ENCODE results near the gene FAM135A. TPM values are rescaled to one million over a fixed set of nuclear protein-coding genes. Genes with fewer than 3 reads are reported as not detected.
"Not testable (repeated sequence)": the region's sequence is repeated elsewhere in the genome, so short reads cannot be mapped to it uniquely, and the experiment has no call there.

FAM135A gene
- total RNA-seq, 1 donor, result 29.4 TPM

GRCh38 chr6:70557998-70558397 lies 144.7 kb downstream of the FAM135A start:
- no peak for DNase-seq (ENCODE audit: low read depth)
- no peak overlapping the region for H3K4me3 ChIP-seq (ENCODE audit: low read depth, low read length)
- TF ChIP-seq, protein P1, sequence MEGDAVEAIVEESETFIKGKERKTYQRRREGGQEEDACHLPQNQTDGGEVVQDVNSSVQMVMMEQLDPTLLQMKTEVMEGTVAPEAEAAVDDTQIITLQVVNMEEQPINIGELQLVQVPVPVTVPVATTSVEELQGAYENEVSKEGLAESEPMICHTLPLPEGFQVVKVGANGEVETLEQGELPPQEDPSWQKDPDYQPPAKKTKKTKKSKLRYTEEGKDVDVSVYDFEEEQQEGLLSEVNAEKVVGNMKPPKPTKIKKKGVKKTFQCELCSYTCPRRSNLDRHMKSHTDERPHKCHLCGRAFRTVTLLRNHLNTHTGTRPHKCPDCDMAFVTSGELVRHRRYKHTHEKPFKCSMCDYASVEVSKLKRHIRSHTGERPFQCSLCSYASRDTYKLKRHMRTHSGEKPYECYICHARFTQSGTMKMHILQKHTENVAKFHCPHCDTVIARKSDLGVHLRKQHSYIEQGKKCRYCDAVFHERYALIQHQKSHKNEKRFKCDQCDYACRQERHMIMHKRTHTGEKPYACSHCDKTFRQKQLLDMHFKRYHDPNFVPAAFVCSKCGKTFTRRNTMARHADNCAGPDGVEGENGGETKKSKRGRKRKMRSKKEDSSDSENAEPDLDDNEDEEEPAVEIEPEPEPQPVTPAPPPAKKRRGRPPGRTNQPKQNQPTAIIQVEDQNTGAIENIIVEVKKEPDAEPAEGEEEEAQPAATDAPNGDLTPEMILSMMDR (IDR thresholded peaks at IDR 0.05; ENCODE audit: insufficient read depth, low read depth, low read length), result no peak

- not testable (repeated sequence) for H3K4me3 ChIP-seq (ENCODE audit: low read depth, low read length); DNase-seq (ENCODE audit: low read depth)
Observed at GRCh38 chr6:70562401-70562800, 149.1 kb downstream of the FAM135A start.

DNA sequence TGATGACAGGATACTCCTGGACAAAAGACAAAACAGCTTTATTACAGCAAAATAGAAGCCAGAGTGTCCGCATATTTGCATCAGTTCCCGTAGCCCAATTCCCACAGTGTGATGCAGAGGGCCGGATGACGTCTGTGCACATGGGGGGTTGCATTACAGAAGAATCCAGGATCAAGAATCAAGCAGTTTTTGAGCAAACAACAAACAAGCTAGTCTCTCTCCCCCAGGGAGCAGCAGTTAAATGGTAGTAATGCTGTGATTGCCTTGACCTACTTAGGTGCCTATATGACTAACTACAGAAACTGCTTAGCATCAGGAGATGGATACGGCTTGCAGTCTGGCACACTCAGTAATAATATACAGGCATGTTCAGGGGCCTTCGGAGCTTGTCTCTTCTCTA lies 150.2 kb downstream of the FAM135A start:
- H3K4me3 ChIP-seq (ENCODE audit: low read depth, low read length), result no peak overlapping the region
- DNase-seq (ENCODE audit: low read depth), result peak; percentile 88
- TF ChIP-seq, protein P1 (IDR thresholded peaks at IDR 0.05; ENCODE audit: insufficient read depth, low read depth, low read length), result no peak

GRCh38 chr6:70566751-70567382 lies 153.6 kb downstream of the FAM135A start, which contains the start of gene SDHAF4:
Gene SDHAF4, plus strand, starts transcription at chr6:70566930. Its CDS starts 11 bp downstream, at chr6:70566941.
- peak within 1 kb of the TSS; percentile 78 for H3K4me3 ChIP-seq (ENCODE audit: low read depth, low read length)
- DNase-seq (ENCODE audit: low read depth), result peak; percentile 84
- TF ChIP-seq, protein P1 (IDR thresholded peaks at IDR 0.05; ENCODE audit: insufficient read depth, low read depth, low read length), result peak; percentile 28

DNA sequence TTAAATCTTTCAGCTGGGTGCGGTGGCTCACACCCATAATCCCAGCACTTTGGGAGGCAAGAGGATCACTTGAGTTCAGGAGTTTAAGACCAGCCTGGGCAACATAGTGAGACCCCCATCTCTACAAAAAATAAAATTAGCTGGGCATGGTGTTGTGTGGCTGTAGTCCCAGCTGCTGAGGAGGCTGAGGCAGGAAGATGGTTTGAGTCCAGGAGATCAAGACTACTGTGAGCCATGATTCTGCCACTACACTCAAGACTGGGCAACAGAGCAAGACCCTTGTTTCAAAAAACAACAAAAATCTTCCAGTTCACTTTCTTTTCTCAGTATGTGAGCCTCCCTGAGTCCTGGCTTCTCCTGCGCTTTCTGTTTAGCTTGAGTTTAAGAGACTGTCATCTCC lies 161.3 kb downstream of the FAM135A start:
- TF ChIP-seq, protein P1 (IDR thresholded peaks at IDR 0.05; ENCODE audit: insufficient read depth, low read depth, low read length), result no peak
- H3K4me3 ChIP-seq (ENCODE audit: low read depth, low read length), result no peak overlapping the region
- DNase-seq (ENCODE audit: low read depth), result no peak

DNA sequence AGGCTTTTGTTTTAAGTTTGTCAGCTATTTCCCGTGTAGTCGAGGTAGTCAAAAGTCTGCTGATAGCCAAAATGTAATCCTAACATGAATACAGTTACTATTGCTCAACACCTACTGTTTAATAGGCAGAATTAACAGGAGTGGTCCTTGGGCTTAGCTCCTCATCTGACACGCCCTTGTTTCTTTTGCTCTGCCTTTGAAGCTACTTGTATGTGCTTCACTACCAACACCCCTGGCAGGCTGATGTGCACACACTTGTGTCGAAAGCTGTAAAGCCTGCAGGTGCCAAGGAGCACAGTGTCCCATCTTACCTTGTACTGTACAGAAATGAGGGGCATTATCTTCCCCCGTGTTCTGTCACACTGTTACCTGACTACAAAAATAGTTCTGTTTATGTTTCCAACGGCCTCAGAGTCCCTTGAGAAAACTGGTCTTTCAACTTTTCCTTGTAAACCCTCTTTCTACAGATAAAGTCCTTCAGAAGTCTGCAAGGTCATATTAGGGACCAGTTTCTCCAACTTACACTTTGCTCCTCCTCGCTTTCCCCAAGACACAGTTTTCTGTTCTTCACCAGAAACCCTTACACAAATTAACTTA lies 162.7 kb downstream of the FAM135A start:
- TF ChIP-seq, protein P1 (IDR thresholded peaks at IDR 0.05; ENCODE audit: insufficient read depth, low read depth, low read length), result no peak
- H3K4me3 ChIP-seq (ENCODE audit: low read depth, low read length), result no peak overlapping the region

GRCh38 chr6:70586114-70586513 lies 172.8 kb downstream of the FAM135A start:
- TF ChIP-seq, protein P1 (IDR thresholded peaks at IDR 0.05; ENCODE audit: insufficient read depth, low read depth, low read length), result no peak
- no peak for DNase-seq (ENCODE audit: low read depth)
- no peak overlapping the region for H3K4me3 ChIP-seq (ENCODE audit: low read depth, low read length)

More for the DNA sequence above, 162.7 kb downstream of the FAM135A start:
- DNase-seq (ENCODE audit: low read depth), result no peak

Data from fibroblast of villous mesenchyme (primary cell).